KG1 (cell line): ENCODE measurements around the gene SPIRE1.
"Not testable (repeated sequence)": the region's sequence is repeated elsewhere in the genome, so short reads cannot be mapped to it uniquely, and the experiment has no call there.

ENCODE experiments used
- DNase-seq: peaks from one replicate; lab custom pipeline; 2025; lab: John Stamatoyannopoulos, UW

The SPIRE1 gene

GRCh38 chr18:12552879-12553242 lies 105.0 kb downstream of the SPIRE1 start:
- DNase-seq, result no peak

- DNase-seq, result not testable (repeated sequence)
Measured at GRCh38 chr18:12551943-12552878, 105.7 kb downstream of the SPIRE1 start.

GRCh38 chr18:12551466-12551865 lies 106.4 kb downstream of the SPIRE1 start:
- DNase-seq, result not testable (repeated sequence)

- no peak for DNase-seq
Measured at GRCh38 chr18:12543697-12544096, 114.2 kb downstream of the SPIRE1 start.

GRCh38 chr18:12540751-12541150 lies 117.2 kb downstream of the SPIRE1 start:
- no peak for DNase-seq

- not testable (repeated sequence) for DNase-seq
Measured at GRCh38 chr18:12539158-12539557, 118.7 kb downstream of the SPIRE1 start.

GRCh38 chr18:12534820-12535219 lies 123.1 kb downstream of the SPIRE1 start:
- DNase-seq, result no peak

- DNase-seq, result no peak
Measured at GRCh38 chr18:12532661-12533060, 125.2 kb downstream of the SPIRE1 start.

GRCh38 chr18:12531749-12532148 lies 126.2 kb downstream of the SPIRE1 start:
- DNase-seq, result no peak

GRCh38 chr18:12520442-12520992 lies 137.4 kb downstream of the SPIRE1 start:
- DNase-seq, result no peak

GRCh38 chr18:12518832-12519531 lies 138.9 kb downstream of the SPIRE1 start:
- no peak for DNase-seq

- DNase-seq, result no peak
Measured at GRCh38 chr18:12518326-12518725, 139.6 kb downstream of the SPIRE1 start.

- DNase-seq, result no peak
Measured at GRCh38 chr18:12517142-12517825, 140.6 kb downstream of the SPIRE1 start.

- DNase-seq, result no peak
Measured at GRCh38 chr18:12516049-12516630, 141.8 kb downstream of the SPIRE1 start.

- no peak for DNase-seq
Measured at GRCh38 chr18:12515550-12515949, 142.4 kb downstream of the SPIRE1 start.

- DNase-seq, result no peak
Measured at GRCh38 chr18:12507007-12507406, 150.9 kb downstream of the SPIRE1 start.

- DNase-seq, result no peak
Measured at GRCh38 chr18:12500986-12501385, 156.9 kb downstream of the SPIRE1 start.

- no peak for DNase-seq
Measured at GRCh38 chr18:12497839-12498238, 160.1 kb downstream of the SPIRE1 start.

GRCh38 chr18:12497296-12497695 lies 160.6 kb downstream of the SPIRE1 start:
- DNase-seq, result no peak

- no peak for DNase-seq
Measured at GRCh38 chr18:12492907-12493306, 165.0 kb downstream of the SPIRE1 start.

- DNase-seq, result no peak
Measured at GRCh38 chr18:12491611-12492435, 166.1 kb downstream of the SPIRE1 start.
